K562 (cell line): ENCODE data around the gene AICDA. TPM values are rescaled to one million over a fixed set of nuclear protein-coding genes. Genes with fewer than 3 reads are reported as not detected.

Experiments
- FOXK1 ChIP-seq: sonication (generic); formaldehyde crosslinking; IDR thresholded peaks from 2 replicates; pipeline ENCODE4 v1.8.0; 2022; ENCODE audit warnings: missing genetic modification reagents, mild to moderate bottlenecking, borderline replicate concordance
- GTF2A2 ChIP-seq: IDR thresholded peaks from 2 replicates; pipeline ENCODE4 v1.6.1; 2016; ENCODE audit warnings: mild to moderate bottlenecking, missing genetic modification characterization, missing compliant biosample characterization
- TBL1XR1 ChIP-seq, 2 experiments: IDR thresholded peaks; 2 replicates each; pipeline ENCODE4 v1.6.1; 2012; ENCODE audit warnings: improper control_type of control experiment in 2 of 2, low read length in 2 of 2, mild to moderate bottlenecking in 1 of 2
- ZNF407 ChIP-seq: fragments of 450-650 bp; IDR thresholded peaks from 2 replicates; pipeline ENCODE4 v1.6.1; 2016; ENCODE audit warnings: low read depth
- polyA plus RNA-seq, 8 experiments: library from polyadenylated mRNA; depleted of rRNA in 4 of 8; stranded (reverse) in 5 of 8; unstranded in 3 of 8; fragments of >200 nt; fragmentation: Nextera tagmentation in 2 of 8; fragmentation: Illumina TruSeq in 1 of 8; extraction: Ambion mirVana in 2 of 8; extraction: Trizol in 1 of 8; gene quantifications; 2 replicates each; pipeline versions ENCODE4 v1.2.1 to v1.2.3, GENCODE V29; 2011 to 2014; ENCODE audit warnings: inconsistent platforms in 1 of 8, missing spikeins in 1 of 8
- total RNA-seq, 7 experiments: library from RNA; depleted of rRNA in 6 of 7; stranded (reverse); fragments of >200 nt in 6 of 7; fragmentation: Illumina TruSeq in 2 of 7; extraction: Trizol in 2 of 7; gene quantifications; 2 replicates each; pipeline versions ENCODE4 v1.2.1 to v1.2.3, GENCODE V29; 2011 to 2021; ENCODE audit warnings: low replicate concordance in 1 of 7

AICDA gene
- total and polyA plus RNA-seq, 9 of the 15 experiments (the other 6 are each of a cell fraction or from before 2014, with no cell fraction given): not detected

GRCh38 chr12:8639936-8640335 is 27.3 kb upstream of the AICDA start (continued):
- TF ChIP-seq ZNF407: no peak
- TF ChIP-seq TBL1XR1 (IDR thresholded peaks at IDR 0.05; ENCODE audit: low read length in 2 of 2): no peak
- no peak for TF ChIP-seq GTF2A2 (tag)
- no peak for TF ChIP-seq FOXK1 (CRISPR knock-in tag)
